Stimulated activated CD4-positive, alpha-beta T cell treated with anti-CD3 and anti-CD28 coated beads, TNF-alpha, amount 100 ng/mL, for 48 hours (primary cell): ENCODE measurements around the gene CNOT11.

Experiments used
- DNase-seq, 3 donors: peaks; one replicate each; pipeline ENCODE4 v3.0.0-alpha.2; 2020; ENCODE audit warnings: low read depth in 3 of 3

CNOT11 gene

DNA sequence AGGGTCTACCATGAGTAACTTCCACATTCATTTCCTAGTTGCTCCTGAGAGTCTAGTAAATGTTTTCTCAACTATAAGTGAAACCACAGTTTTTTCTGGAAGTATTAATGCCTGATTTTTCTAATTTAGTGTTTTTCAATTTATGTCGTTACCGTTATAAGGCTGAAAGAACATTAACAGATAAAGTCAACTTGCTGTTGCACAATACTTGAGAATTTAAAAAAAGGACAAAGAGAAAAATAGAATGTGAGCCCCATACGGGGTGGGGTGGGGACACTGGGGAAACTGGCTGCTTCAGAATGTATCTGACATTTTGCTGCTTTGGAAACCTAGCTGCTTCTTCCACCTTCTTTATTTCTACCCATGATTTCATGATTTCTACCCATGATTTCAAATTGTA, 26.2 kb downstream of the CNOT11 start:
- DNase-seq, result no peak

DNA sequence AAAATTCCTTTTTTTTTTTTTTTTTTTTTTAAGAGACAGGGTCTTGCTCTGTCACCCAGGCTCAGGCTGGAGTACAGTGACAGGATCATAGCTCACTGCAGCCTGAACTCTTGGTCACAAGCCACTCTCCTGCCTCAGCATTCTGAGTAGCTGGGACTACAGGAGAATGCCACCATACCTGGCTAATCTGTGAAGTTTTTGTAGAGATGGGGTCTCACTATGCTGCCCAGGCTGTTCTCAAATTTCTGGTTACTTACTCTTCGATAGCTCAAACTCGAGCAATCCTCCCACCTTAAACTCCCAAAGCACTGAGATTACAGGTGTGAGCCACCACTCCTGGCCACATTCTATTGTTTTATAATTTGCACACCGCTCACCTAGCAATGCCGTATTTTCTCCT, 28.8 kb downstream of the CNOT11 start:
- no peak for DNase-seq

DNA sequence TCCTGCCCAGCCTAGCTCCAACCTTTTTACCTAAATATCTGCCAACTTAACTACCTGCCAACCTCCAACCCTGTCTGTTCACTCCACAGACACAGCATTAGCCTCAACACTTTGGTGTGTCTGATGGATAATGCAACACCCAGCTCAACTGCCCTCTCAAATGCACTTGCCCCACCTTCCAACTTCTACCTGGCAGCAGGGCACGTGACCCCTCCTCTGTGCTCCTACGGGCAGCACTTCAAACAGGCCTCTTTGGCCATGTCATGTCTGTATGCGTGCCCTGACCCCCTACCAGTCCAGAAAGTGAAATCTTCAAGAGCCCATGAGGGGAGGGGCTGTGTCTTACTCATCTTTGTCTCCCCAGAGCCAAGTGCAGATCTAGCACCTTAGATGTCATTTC, 30.3 kb downstream of the CNOT11 start:
- DNase-seq, result no peak

GRCh38 chr2:101286684-101287083, 34.0 kb downstream of the CNOT11 start:
- no peak for DNase-seq

GRCh38 chr2:101287303-101287702, 34.6 kb downstream of the CNOT11 start:
- DNase-seq, result no peak

DNA sequence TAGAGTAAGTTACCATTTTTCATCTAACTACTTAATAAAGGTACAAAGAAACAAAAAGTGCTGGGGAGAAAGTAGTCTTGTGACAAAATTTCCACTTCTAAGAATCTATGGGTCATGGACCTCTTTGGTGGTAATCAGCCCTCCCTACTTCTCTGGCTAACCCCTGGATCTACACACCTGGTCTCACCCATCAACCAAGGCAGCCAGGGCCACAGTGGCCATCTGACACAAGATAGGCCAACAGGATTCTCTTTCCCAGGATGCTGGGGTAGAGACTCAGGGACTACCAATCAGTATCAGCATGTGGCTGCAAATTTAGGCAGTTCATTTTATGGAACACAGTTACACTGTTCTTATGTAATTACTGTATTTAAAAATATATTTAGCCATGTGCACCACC, 38.0 kb downstream of the CNOT11 start:
- DNase-seq, result no peak

GRCh38 chr2:101291973-101292372, 39.3 kb downstream of the CNOT11 start:
- no peak for DNase-seq

DNA sequence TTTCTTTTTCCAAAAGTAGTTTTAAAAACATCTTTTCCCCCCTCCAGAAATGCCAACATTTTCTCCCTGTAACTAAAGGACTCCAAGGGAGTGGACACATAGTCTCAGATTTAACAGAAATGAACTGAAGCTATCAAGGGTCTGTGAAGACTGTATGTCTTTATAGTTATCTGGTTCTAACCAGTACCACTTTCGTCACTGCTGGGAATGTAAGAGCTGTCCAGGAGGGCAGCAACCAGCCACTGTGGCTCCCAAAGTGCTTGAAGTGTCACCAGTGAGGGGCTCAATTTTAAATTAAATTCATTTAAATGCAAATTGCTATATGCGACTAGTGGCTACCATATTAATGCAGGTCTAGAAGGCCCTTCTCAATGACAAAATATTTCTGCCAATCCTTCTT, 40.9 kb downstream of the CNOT11 start:
- no peak for DNase-seq

GRCh38 chr2:101294861-101295260, 42.2 kb downstream of the CNOT11 start:
- DNase-seq, result no peak

DNA sequence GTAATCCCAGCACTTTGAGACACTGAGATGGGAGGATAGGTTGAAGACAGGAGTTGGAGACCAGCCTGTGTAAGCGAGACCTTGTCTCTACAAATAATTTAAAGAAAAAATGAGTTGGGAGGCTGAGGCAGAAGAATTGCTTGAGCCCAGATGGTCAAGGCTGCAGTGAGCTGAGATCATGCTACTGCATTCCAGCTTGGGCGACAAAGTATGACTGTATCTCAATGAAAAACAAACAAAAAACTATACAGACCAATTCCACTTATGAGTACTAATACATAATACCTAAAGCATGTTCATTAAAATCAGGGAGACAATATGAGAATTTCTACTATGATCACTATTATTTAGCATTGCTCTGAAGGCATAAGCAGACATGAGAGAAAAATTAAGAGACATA, 43.2 kb downstream of the CNOT11 start:
- DNase-seq, result no peak

GRCh38 chr2:101296371-101296770, 43.7 kb downstream of the CNOT11 start:
- DNase-seq, result no peak

DNA sequence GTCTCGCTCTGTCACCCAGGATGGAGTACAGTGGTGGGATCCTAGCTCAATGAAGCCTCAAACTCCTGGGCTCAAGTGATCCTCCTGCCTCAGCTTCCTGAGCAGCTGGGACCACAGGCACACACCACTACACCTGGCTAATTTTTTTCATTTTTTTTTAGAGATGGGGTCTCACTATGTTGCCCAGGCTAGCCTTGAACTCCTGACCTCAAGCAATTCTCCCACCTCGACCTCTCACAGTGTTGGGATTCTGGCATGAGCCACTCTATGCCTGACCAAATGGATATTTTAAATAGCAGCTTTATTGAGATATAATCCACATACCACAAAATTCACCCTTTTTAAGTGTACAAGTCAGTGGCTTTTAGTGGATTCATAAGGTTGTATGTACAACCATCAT, 44.7 kb downstream of the CNOT11 start:
- no peak for DNase-seq

- DNase-seq, result no peak
Measured at GRCh38 chr2:101299604-101300003, 46.9 kb downstream of the CNOT11 start.

DNA sequence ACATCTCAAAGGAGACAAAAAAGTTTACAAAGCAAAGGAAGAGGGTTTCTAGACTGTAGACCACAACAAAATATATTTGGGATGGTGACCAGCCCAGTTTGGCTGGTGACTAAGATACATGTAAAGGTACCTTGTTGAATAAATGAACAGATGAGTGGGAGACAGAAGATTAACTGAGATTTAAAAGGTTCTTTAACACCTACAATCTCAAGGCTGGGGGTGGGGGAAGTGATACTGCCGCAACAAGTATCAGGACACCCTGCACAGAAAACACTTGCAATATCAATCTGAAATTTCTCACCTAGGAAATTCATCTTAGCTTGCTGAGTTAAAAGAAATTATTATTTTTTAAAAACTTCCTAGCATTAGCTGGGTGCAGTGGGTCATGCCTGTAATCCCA, 47.5 kb downstream of the CNOT11 start:
- no peak for DNase-seq

DNA sequence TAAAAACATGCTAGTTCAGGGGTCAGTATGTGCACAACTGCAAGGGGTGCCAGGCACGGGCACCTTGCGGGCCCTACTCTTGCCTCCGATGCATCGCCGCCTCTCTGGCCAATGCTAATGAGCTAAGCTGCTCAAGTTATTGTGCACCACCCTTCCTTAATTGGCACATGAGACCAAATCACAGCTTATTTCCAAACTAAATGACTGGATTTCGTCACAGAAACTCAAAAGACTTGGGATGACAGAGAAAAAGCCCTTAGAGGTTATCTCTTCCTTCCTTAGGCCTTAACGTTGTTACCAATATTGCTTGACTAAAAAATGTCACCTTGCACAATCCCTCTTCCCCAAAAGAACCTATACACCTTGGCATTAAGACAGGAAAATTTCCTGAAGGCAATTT, 48.1 kb downstream of the CNOT11 start:
- DNase-seq, result no peak

- no peak for DNase-seq
Measured at GRCh38 chr2:101302016-101302415, 49.3 kb downstream of the CNOT11 start.

GRCh38 chr2:101303688-101304087, 51.0 kb downstream of the CNOT11 start:
- no peak for DNase-seq

DNA sequence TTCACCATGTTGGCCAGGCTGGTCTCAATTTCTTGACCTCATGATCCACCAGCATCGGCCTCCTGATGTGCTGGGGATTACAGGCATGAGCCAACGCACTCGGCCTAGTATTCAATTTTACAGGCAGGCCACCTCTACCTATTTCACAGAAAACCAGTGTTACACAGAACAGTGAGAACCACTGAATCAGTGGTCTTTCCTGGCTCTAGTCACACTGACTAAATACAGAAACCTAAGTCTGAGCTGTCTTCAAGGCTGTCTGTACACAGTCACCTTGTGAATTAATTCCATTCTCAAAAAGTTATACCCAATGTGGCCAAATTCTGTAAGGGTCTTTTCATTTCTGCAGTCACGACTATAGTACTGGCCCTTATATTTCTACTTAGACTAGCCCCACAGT, 52.3 kb downstream of the CNOT11 start:
- DNase-seq, result no peak

- DNase-seq, result no peak
Measured at GRCh38 chr2:101305492-101306078, 52.9 kb downstream of the CNOT11 start.

GRCh38 chr2:101306410-101306809, 53.7 kb downstream of the CNOT11 start:
- DNase-seq, result no peak

GRCh38 chr2:101307503-101307902, 54.8 kb downstream of the CNOT11 start:
- no peak for DNase-seq

- no peak for DNase-seq
Measured at GRCh38 chr2:101307950-101308431, 55.3 kb downstream of the CNOT11 start.

GRCh38 chr2:101308432-101309210, 55.9 kb downstream of the CNOT11 start, which contains the start of gene RNF149:
TSS of gene RNF149 (minus strand) at chr2:101308701. CDS start at chr2:101308588, 113 bp downstream.
- DNase-seq, result peak; percentile 80 to 91 (median 82)
